SK-MEL-5 (cell line): Measurements from ENCODE around the gene KHSRP. TPM values are rescaled to one million over a fixed set of nuclear protein-coding genes. Genes with fewer than 3 reads are reported as not detected.
A peak's percentile ranks its signal among the peaks of the same experiment; 100 is the strongest.

ENCODE experiments used
- DNase-seq: peaks from one replicate; pipeline ENCODE4 v3.0.0-alpha.2; 2016; ENCODE audit warnings: low read depth, low spot score
- in situ Hi-C: cut with HindIII; loops from 2 replicates; pipeline ENCODE4 v1.10.0; 2016; ENCODE audit warnings: low sequenced_read_pairs, high pct_unique_total_duplicates, low pct_unique_long_range_greater_than_20kb
- small RNA-seq, 2 experiments: library from RNA; depleted of rRNA; stranded (forward); fragments of <200 nt; gene quantifications; one replicate each; pipeline ENCODE3, GENCODE V24; 2014
- total RNA-seq: library from RNA; depleted of rRNA; stranded (reverse); fragments of >200 nt; shearing (Covaris generic); gene quantifications from 2 replicates; pipeline ENCODE4 v1.2.3, GENCODE V29; 2014; rRNA removed

Gene KHSRP
- total RNA-seq, 1 experiment from 2014 or later = 73.9 TPM

DNA sequence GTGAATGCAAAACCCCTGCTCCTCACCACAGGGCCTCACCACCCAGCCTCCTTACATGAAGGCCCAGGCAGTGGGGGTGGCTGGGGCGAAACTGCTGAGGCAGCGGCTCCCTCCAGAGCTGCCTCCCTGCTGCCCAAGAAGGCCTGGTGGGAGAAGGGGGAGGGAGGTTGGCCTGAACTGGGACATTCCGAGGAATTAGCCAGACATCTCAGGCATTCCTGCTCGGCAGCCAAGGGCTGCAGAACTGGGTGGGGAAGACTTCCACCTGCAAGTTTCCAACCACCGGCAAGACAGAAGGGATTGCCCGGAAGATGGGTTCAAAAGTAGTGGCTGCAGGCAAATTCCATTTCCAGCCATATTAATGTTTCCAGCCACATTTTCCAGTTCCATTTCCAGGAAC, 46.6 kb downstream of the KHSRP start:
- DNase-seq = no peak
- in situ Hi-C loops = no loop called here

DNA sequence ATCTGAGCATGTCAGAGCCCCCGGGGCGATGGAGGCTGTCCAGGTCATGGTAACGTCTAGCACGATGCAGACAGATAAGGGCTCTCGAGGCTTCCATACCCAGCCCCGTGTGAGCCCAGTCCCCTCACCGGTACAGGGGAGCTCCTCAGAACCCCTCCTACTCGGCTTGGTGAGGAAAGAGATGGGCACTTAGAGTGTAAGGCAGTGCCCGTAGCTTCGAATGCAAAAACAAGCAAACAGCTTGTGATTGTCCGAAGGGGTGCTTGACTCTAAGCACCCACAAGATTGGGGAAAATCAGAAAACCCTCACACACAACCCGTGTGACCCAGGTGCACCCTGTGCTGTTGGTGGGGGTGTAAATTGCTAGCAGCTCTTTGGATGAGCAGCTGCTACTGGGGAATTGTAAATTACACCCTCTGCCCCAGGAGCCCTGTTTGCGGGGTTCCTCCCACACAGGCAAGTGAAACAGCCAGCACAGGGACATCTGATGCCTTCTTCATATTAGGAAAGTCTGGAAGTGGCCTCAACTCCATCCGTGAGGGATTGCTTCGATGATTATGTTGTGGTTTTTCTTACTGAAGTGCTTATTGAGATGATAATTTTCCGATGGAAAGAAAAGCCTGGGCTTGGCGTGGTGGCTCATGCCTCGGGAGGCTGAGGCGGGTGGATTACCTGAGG, 48.0 kb downstream of the KHSRP start:
- in situ Hi-C loops = no loop called here
- DNase-seq = no peak

DNA sequence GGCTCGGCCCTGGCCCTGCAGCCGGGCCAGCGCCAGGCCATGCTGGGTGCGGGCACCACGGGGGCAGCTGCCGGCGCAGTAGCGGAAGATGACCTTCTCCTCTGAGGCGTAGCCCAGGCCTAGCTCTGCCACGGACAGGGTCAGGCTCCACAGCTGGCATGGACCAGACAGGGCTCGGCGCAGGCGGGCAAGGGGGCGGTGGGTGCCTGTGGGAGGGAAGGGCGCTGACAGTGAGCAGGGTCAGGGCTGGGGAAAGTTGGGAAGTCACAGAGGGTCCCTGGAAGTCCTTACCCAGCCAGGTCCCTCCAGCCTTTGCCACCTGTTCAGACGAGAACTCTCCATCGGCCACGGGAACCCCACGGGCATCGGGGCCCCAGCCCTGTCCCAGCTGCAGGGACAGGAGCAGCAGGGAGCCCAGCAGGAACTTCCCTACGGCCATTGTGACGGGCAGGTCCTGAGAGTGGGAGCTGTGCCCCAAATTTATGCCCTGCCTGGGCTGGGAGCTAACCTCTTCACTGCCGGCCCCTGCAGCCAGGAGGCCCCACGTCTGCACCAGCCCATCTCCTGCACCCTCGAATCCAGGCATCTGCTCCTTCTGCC, 49.1 kb downstream of the KHSRP start, which contains the start of gene PSPN:
Gene PSPN, minus strand, starts transcription at position 523 of the 600 bp plus-strand sequence. Its CDS starts 84 bp downstream, at position 439.
- no peak for DNase-seq
- in situ Hi-C loops = no loop called here

DNA sequence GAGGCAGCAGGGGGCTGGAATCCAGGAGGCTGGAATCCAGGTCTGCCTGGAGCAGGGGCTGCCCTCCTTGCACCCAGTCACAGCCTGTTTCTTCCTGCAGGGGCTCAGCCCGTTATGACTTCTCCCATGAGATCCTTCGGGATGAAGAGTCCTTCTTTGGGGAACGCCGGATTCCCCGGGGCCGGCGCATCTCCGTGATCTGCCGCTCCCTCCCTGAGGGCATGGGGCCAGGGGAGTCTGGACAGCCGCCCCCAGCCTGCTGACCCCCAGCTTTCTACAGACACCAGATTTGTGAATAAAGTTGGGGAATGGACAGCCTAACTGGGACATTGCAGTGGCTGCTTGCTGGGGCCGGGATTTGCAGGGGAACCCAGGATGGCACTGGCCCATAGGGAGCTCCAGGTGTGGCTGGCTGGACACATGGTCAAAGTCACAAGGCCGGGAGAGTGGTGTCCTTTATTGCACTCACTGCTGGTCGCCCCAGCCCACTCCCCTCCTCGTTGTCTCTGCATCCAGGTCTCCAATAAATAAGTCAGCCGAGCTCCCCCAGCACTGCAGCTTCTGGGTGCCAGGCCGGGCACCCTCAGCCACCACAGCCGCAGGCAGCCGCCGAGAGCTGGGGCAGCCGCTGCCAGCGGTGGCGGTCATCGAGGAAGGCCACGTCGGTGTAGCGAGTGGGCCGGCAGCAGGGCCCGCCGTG, 49.8 kb downstream of the KHSRP start:
- no peak for DNase-seq
- in situ Hi-C loops = no loop called here

DNA sequence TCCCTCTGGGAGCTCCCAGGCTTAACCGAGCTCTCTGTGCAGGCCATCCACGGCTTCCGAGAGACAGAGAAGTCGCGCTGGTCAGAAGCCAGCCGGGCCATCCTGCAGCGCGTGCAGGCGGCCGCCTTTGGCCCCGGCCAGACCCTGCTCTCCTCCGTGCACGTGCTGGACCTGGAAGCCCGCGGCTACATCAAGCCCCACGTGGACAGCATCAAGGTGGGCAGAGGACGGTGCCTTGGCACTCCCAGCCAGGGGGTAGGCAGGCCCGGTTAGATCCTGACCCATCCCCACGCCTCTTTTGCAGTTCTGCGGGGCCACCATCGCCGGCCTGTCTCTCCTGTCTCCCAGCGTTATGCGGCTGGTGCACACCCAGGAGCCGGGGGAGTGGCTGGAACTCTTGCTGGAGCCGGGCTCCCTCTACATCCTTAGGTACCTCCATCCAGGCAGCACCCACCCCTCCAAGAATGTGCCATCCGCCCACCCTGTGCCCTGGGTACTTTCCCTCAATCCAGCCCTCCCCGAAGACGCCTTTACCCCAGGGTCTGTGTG, 50.4 kb downstream of the KHSRP start:
- DNase-seq = no peak
- in situ Hi-C loops = no loop called here

DNA sequence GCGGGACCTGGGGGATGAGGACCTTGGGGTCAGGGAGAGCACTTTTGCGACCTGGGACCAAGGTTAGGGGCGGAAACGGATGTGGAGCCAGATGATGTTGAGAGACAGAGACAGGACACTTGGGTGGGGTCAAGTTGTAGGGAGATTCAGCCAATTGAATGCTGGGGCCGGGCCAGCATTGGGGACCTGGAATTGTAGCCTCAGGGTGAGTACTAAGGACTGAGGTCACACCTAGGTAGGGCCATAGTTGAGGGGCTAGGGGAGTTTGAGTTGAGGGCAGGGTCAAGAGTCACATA, 50.9 kb downstream of the KHSRP start:
- DNase-seq = no peak
- in situ Hi-C loops = no loop called here

DNA sequence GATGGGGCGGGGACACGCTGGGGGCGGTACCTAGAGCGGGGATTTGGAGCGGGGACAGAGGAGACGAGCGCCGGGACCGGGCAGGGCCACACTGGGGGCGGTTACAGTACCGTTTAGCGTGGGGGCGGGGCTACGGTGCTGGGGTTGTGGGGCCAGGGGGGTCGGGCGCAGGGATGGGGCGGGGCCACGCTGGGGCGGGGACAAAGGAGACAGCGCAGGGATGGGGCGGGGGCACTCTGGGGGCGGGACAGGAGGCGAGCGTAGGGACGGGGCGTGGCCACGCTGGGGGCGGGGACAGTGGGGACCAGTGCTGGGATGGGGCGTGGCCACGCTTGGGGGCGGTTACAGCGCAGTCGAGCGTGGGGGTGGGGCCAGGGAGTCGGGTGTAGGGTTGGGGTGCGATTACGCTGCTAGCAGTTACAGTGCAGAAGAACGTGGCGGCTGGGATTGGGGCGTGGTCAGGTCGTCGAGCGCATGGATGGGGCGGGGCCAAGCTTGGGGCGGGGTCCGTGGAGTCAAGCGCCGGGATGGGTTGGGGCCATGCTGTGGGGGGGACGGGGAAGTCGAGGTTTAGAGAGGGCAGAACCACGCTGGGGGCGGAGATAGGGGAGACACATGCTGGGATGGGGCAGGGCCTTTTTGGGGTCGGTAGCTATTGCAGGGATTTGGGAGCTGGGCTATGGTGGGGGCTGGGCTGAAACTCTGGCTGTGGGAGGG, 51.4 kb downstream of the KHSRP start:
- DNase-seq = peak; percentile 92
- in situ Hi-C loops = no loop called here

DNA sequence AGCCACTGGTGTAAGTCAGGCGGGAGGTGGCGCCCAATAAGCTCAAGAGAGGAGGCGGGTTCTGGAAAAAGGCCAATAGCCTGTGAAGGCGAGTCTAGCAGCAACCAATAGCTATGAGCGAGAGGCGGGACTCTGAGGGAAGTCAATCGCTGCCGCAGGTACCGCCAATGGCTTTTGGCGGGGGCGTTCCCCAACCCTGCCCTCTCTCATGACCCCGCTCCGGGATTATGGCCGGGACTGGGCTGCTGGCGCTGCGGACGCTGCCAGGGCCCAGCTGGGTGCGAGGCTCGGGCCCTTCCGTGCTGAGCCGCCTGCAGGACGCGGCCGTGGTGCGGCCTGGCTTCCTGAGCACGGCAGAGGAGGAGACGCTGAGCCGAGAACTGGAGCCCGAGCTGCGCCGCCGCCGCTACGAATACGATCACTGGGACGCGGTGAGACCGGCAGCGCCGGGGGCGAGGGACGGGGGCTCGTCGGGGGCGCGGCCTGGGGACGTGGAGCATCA, 52.0 kb downstream of the KHSRP start, which contains the start of gene ALKBH7:
Gene ALKBH7, plus strand, starts transcription at position 201 of the 502 bp plus-strand sequence. Its CDS starts 27 bp downstream, at position 228.
- in situ Hi-C loops = no loop called here
- peak; percentile 99 for DNase-seq

DNA sequence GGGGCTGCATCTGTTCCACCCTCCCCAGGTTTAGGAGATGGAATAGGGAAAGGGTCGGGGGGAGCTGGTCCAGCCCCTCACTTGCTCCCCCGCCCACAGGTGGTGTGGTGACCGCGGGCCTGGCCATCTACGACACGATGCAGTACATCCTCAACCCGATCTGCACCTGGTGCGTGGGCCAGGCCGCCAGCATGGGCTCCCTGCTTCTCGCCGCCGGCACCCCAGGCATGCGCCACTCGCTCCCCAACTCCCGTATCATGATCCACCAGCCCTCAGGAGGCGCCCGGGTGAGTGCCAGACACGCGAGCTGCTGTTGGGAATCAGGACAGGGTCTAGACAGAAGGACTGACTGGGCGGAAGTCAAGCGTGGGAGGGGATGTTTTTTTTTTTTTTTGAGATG, 60.3 kb downstream of the KHSRP start:
- in situ Hi-C loops = no loop called here
- no peak for DNase-seq

Small RNAs within 50 kb of the gene (small RNA-seq; reads per million reads assigned to genes)
- 0 reads per million in 2 experiments for gene MIR6790
- 0 reads per million in 2 experiments for gene MIR6885

Other genes starting within 250 kb of the KHSRP start
- 5.8 and 6.4 TPM in 2 replicates for gene MLLT1, start 144.8 kb downstream of the KHSRP start, total RNA-seq
- gene ACER1, start 91.2 kb downstream of the KHSRP start, total RNA-seq = not detected in 2 replicates
- gene CLPP, start 63.3 kb downstream of the KHSRP start, total RNA-seq = 65.0 and 74.3 TPM in 2 replicates
- gene ALKBH7, start 52.0 kb downstream of the KHSRP start, total RNA-seq = 28.3 and 29.6 TPM in 2 replicates
- 0.74 and 0.98 TPM in 2 replicates for gene PSPN, start 48.9 kb downstream of the KHSRP start, total RNA-seq
- 37.3 and 39.8 TPM in 2 replicates for gene GTF2F1, start 31.6 kb downstream of the KHSRP start, total RNA-seq
- gene SLC25A41, start 9.0 kb upstream of the KHSRP start, total RNA-seq = 0.13 TPM in 1 of 2 replicates, not detected in the other
- 48.3 and 49.6 TPM in 2 replicates for gene SLC25A23, start 35.0 kb upstream of the KHSRP start, total RNA-seq
- 0.24 and 0.58 TPM in 2 replicates for gene CRB3, start 39.5 kb upstream of the KHSRP start, total RNA-seq
- gene DENND1C, start 57.0 kb upstream of the KHSRP start, total RNA-seq = not detected in 2 replicates
- 19.8 and 24.0 TPM in 2 replicates for gene TUBB4A, start 77.5 kb upstream of the KHSRP start, total RNA-seq
- 10.9 and 13.7 TPM in 2 replicates for gene TNFSF9, start 106.2 kb upstream of the KHSRP start, total RNA-seq
- gene CD70, start 166.3 kb upstream of the KHSRP start, total RNA-seq = not detected in 2 replicates
- gene TNFSF14, start 245.3 kb upstream of the KHSRP start, total RNA-seq = not detected in 2 replicates